ENCODE data around the gene VAMP5. TPM values are rescaled to one million over a fixed set of nuclear protein-coding genes. Genes with fewer than 3 reads are reported as not detected.
A peak's percentile ranks its signal among the peaks of the same experiment; 100 is the strongest.

VAMP5 gene
- 0.57 and 0.59 TPM in 2 replicates for total RNA-seq (2021)
- long read RNA-seq, result 0 reads

- H3K27me3 Mint-ChIP-seq (ENCODE audit: low read depth), result peaks cover 20% of the 10 kb centered on the region
- H3K4me1 Mint-ChIP-seq, result peaks cover 3 to 5% of the 10 kb centered on the region in 2 experiments
- Histone ChIP-seq H4K8ac (replicated peaks; ENCODE audit: insufficient read length, low read depth, low read length) (no peak within 1 kb of the TSS), H3K9me3 (ENCODE audit: control insufficient read depth, low read depth, low read length) (no peaks in the 10 kb centered on the region), H3K4ac (ENCODE audit: low read depth, low read length) (no peak within 1 kb of the TSS), H2AK5ac (ENCODE audit: insufficient read length, low read length) (no peak within 1 kb of the TSS), H2BK15ac (ENCODE audit: low read depth, low read length) (no peak within 1 kb of the TSS), H3K9ac (ENCODE audit: extremely low read depth, insufficient read length, low read length) (no peak within 1 kb of the TSS), H3K27ac (ENCODE audit: insufficient read length, low read depth, low read length) (no peak within 1 kb of the TSS), H2BK5ac (ENCODE audit: insufficient read length, low read length) (no peak within 1 kb of the TSS), H2BK120ac (ENCODE audit: low read depth, low read length, poor library complexity, severe bottlenecking) (no peak within 1 kb of the TSS), H2BK12ac (ENCODE audit: insufficient read length, low read depth, low read length) (no peak within 1 kb of the TSS), H3K14ac (ENCODE audit: insufficient read depth, low read length) (no peak within 1 kb of the TSS), H2BK20ac (ENCODE audit: low read depth, low read length, poor library complexity, severe bottlenecking) (no peak within 1 kb of the TSS), H4K20me1 (ENCODE audit: control insufficient read depth, insufficient read depth, insufficient read length) (no peaks in the 10 kb centered on the region), H3K27me3 (ENCODE audit: insufficient read depth, low read length) (peaks cover 5% of the 10 kb centered on the region; the same call in 1 of the 2 replicates), H3T11ph (ENCODE audit: low read length) (no peak within 1 kb of the TSS), H4K91ac (ENCODE audit: insufficient read length, low read depth, low read length) (no peak within 1 kb of the TSS), H3K4me1 (ENCODE audit: insufficient read depth, low read length) (no peaks in the 10 kb centered on the region; the same call in 1 of the 2 replicates), H3K79me1 (ENCODE audit: insufficient read depth, low read depth, low read length, poor library complexity, severe bottlenecking) (no peaks in the 10 kb centered on the region), H3K23ac (ENCODE audit: insufficient read length, low read depth, low read length) (no peak within 1 kb of the TSS), H3K23me2 (ENCODE audit: insufficient read length, low read depth, low read length, poor library complexity, severe bottlenecking) (peaks cover 7% of the 10 kb centered on the region), H3K56ac (ENCODE audit: insufficient read length, low read depth, low read length) (no peak within 1 kb of the TSS), H2AFZ (ENCODE audit: low read length) (no peak within 1 kb of the TSS), H3K4me2 (ENCODE audit: insufficient read depth, insufficient read length, low read length) (peak within 1 kb of the TSS; percentile 48), H4K5ac (ENCODE audit: insufficient read length, low read depth, low read length) (no peak within 1 kb of the TSS), H3K18ac (ENCODE audit: insufficient read length, low read depth, low read length) (no peak within 1 kb of the TSS), H3K79me2 (ENCODE audit: insufficient read depth, low read length) (no peaks in the 10 kb centered on the region)
- peak within 1 kb of the TSS in 1 of 2 experiments; percentile 17; a peak in 1 of 5 replicates for H3K4me3 Mint-ChIP-seq
- DNase-seq, result peak; percentile 37
- TF ChIP-seq CTCF (conservative IDR thresholded peaks at IDR 0.05), result no peak
- WGBS (ENCODE audit: extremely low coverage, insufficient read length, low lambda C conversion rate), result no CpG with 5 or more reads among the region's 52 CpGs
- H3K27ac Mint-ChIP-seq, result no peak within 1 kb of the TSS
- H3K36me3 Mint-ChIP-seq (ENCODE audit: insufficient read depth in 1 of 3, low read depth in 3 of 3), result no peaks in the 10 kb centered on the region; a peak in 2 of 7 replicates
- no peaks in the 10 kb centered on the region; a peak in 1 of 5 replicates for H3K9me3 Mint-ChIP-seq
Observed at GRCh38 chr2:85584354-85584856, at the start of gene VAMP5. Gene VAMP5, plus strand, starts transcription at chr2:85584431. Its CDS starts 60 bp downstream, at chr2:85584491.

Measured in H9 (cell line).